ENCODE measurements around the gene SNRNP25.

GRCh38 chr16:66309-67182 lies 12.9 kb downstream of the SNRNP25 start:
- TF ChIP-seq, protein P1, sequence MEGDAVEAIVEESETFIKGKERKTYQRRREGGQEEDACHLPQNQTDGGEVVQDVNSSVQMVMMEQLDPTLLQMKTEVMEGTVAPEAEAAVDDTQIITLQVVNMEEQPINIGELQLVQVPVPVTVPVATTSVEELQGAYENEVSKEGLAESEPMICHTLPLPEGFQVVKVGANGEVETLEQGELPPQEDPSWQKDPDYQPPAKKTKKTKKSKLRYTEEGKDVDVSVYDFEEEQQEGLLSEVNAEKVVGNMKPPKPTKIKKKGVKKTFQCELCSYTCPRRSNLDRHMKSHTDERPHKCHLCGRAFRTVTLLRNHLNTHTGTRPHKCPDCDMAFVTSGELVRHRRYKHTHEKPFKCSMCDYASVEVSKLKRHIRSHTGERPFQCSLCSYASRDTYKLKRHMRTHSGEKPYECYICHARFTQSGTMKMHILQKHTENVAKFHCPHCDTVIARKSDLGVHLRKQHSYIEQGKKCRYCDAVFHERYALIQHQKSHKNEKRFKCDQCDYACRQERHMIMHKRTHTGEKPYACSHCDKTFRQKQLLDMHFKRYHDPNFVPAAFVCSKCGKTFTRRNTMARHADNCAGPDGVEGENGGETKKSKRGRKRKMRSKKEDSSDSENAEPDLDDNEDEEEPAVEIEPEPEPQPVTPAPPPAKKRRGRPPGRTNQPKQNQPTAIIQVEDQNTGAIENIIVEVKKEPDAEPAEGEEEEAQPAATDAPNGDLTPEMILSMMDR (IDR thresholded peaks at IDR 0.05), result no peak
- no peak for TF ChIP-seq POLR2A (IDR thresholded peaks at IDR 0.05; ENCODE audit: low read depth)
- TF ChIP-seq EP300 (IDR thresholded peaks at IDR 0.05), result no peak

All from esophagus muscularis mucosa (tissue), 4 donors.